Activated CD8-positive, alpha-beta memory T cell treated with anti-CD3 and anti-CD28 coated beads, Interleukin-2, amount 50 U/mL, for 24 hours (primary cell): Measurements from ENCODE around the gene GYS1.

Experiments used
- DNase-seq: peaks from one replicate; pipeline ENCODE4 v3.0.0-alpha.2; 2020; ENCODE audit errors: extremely low read depth

The GYS1 gene

GRCh38 chr19:48963371-48964204 is 29.5 kb downstream of the GYS1 start:
- DNase-seq: peak; percentile 44

GRCh38 chr19:48962849-48963165 is 30.3 kb downstream of the GYS1 start:
- no peak for DNase-seq

GRCh38 chr19:48962029-48962848 is 30.9 kb downstream of the GYS1 start:
- no peak for DNase-seq

- no peak for DNase-seq
These were observed 31.5 kb downstream of the GYS1 start for GRCh38 chr19:48961673-48962028.

- DNase-seq: no peak
These were observed 32.0 kb downstream of the GYS1 start for GRCh38 chr19:48961051-48961649.

GRCh38 chr19:48959341-48960239 is 33.5 kb downstream of the GYS1 start:
- DNase-seq: no peak

GRCh38 chr19:48958006-48958405 is 35.1 kb downstream of the GYS1 start:
- DNase-seq: no peak

GRCh38 chr19:48955308-48955958 is 37.7 kb downstream of the GYS1 start:
- DNase-seq: no peak

- DNase-seq: peak; percentile 88
These were observed 38.4 kb downstream of the GYS1 start, which contains the start of gene BAX for GRCh38 chr19:48954595-48955307. Gene BAX (plus strand): TSS chr19:48954875. CDS start chr19:48954929, 54 bp downstream.

- no peak for DNase-seq
These were observed 39.0 kb downstream of the GYS1 start for GRCh38 chr19:48953990-48954594.

- no peak for DNase-seq
These were observed 40.0 kb downstream of the GYS1 start for GRCh38 chr19:48953141-48953540.

GRCh38 chr19:48950830-48951519 is 42.1 kb downstream of the GYS1 start:
- DNase-seq: no peak

- no peak for DNase-seq
These were observed 43.0 kb downstream of the GYS1 start for GRCh38 chr19:48950159-48950558.

- DNase-seq: no peak
These were observed 45.9 kb downstream of the GYS1 start for GRCh38 chr19:48947258-48947542.

- DNase-seq: no peak
These were observed 46.4 kb downstream of the GYS1 start for GRCh38 chr19:48946463-48947257.

- DNase-seq: no peak
These were observed 47.3 kb downstream of the GYS1 start for GRCh38 chr19:48945817-48946216.

- DNase-seq: no peak
These were observed 47.7 kb downstream of the GYS1 start for GRCh38 chr19:48945415-48945814.

- DNase-seq: no peak
These were observed 50.0 kb downstream of the GYS1 start for GRCh38 chr19:48943081-48943480.

GRCh38 chr19:48940902-48941301 is 52.2 kb downstream of the GYS1 start:
- no peak for DNase-seq
